MG63 (cell line): ENCODE results near the gene DCDC1. TPM values are rescaled to one million over a fixed set of nuclear protein-coding genes. Genes with fewer than 3 reads are reported as not detected.

Experiments used
- DNase-seq: peaks from one replicate; pipeline ENCODE4 v3.0.0-alpha.2; 2020
- H3K27me3 ChIP-seq: fragments of 250-450 bp; sonication (Bioruptor Pico); 2 replicates; pipeline ENCODE4 v1.5.1; 2020; ENCODE audit warnings: mild to moderate bottlenecking, moderate library complexity
- H3K36me3 ChIP-seq: fragments of 250-450 bp; sonication (Bioruptor Pico); 2 replicates; pipeline ENCODE4 v1.5.1; 2020; ENCODE audit warnings: mild to moderate bottlenecking, moderate library complexity
- H3K4me3 ChIP-seq: fragments of 250-450 bp; sonication (Bioruptor Pico); 2 replicates; pipeline ENCODE4 v1.5.1; 2020; ENCODE audit warnings: mild to moderate bottlenecking, moderate library complexity
- H3K9me3 ChIP-seq: fragments of 250-450 bp; sonication (Bioruptor Pico); 2 replicates; pipeline ENCODE4 v1.5.1; 2020; ENCODE audit warnings: mild to moderate bottlenecking, moderate library complexity
- total RNA-seq: library from RNA; depleted of rRNA; stranded (reverse); fragments of >200 nt; shearing (Covaris generic); gene quantifications from 2 replicates; pipeline ENCODE4 v1.2.3, GENCODE V29; 2014; ENCODE audit warnings: low replicate concordance

Gene DCDC1
- total RNA-seq, 1 experiment from 2014 or later = 0.36 TPM

DNA sequence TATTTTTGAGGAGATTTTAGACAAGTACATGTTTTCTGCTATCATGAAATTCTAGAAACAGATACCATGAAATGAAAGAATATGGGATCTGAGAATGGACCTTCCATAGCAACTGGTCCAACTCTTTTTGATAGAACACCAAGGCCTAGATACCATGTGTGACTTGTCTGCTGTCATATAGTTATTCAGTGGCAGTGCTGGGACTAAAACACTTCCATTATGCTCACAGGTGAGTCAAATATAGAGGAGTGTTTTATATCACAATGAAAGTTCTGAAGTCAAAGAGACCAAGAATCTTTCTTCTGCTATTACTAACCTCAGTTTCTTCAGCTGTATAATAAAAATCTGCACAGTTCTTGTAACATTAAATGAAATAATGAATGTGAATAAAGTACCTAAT, 276.9 kb downstream of the DCDC1 start:
- Histone ChIP-seq H3K9me3 (no peaks in the 10 kb centered on the region), H3K27me3 (no peaks in the 10 kb centered on the region), H3K4me3 (no peak overlapping the region), H3K36me3 (no peaks in the 10 kb centered on the region)
- DNase-seq = no peak

DNA sequence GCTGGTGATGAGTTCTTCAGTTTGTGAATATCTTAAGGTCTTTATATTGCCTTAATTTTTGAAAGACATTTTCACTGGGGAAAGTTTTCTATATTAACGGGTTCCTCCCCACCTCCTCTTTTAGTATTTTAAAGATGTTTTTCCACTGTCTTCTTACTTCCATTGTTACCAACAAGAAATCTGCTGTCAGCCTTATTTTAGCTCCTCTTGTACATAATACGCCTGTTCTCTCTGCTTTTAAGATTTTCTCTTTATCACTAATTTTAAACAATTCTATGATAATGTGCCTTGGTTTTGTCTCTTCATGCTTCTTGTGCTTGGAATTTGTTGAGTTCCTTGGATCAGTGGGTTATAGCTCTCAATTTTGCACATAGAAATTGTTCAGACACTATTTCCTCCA, 280.4 kb downstream of the DCDC1 start:
- DNase-seq = no peak
- Histone ChIP-seq H3K36me3 (no peaks in the 10 kb centered on the region), H3K9me3 (no peaks in the 10 kb centered on the region), H3K27me3 (no peaks in the 10 kb centered on the region), H3K4me3 (no peak overlapping the region)

DNA sequence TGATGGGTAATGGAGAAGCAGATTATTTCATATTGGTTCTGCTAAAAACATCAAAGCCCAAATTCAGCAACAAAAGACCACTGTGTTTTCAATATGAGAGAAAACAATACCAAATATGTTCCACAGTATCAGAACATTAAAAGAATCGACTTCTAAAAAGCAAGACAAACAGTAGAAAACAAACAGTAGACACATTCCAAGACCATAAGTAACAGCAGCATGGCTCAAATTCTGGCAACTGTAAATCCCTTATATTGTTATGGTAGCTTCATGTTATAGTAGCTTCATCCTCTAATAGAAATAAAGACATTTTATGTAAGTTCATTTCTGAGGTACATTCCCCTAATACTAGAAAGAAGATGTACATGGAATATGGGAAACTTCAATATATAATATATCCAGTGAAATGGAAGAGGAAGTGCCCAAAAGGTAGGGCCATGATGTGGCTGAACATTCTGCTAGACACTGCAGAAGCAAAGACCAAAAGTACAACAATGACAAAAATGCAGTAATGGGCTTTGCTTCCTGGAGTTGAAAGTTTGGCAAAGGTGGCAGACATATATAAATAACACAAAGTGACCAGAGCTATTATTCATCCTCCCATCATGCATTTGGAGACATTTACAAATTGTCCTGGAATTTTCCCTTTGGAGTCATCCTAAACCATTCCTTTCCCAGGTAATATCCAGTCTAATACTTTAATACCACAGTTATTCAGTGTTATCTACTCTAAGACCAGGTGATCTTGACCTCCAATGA, 299.9 kb downstream of the DCDC1 start:
- Histone ChIP-seq H3K4me3 (no peak overlapping the region), H3K36me3 (no peaks in the 10 kb centered on the region), H3K9me3 (no peaks in the 10 kb centered on the region), H3K27me3 (no peaks in the 10 kb centered on the region)
- no peak for DNase-seq

DNA sequence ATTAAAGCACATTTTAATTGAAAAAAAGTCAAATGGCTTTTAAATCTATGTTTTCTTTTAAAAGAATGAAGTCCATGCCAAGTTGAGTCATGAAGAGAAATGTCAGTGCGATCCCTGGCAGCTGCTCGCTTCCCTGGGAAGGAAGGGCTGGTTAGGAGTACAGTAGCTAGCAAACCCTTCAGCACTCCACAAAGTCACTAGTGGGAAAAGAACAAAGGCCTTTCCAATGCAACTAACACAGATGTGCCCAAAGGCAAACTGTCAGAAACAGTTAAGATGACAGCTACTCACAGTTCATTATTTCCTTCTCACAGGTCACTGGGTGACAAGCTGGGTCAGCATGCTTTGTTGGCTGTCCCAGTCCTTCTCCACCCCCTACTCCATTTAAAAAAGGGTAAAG, 308.7 kb downstream of the DCDC1 start:
- no peaks in the 10 kb centered on the region for H3K27me3 ChIP-seq
- peak; percentile 28 for DNase-seq
- no peaks in the 10 kb centered on the region for H3K36me3 ChIP-seq
- no peak overlapping the region for H3K4me3 ChIP-seq
- H3K9me3 ChIP-seq = no peaks in the 10 kb centered on the region

DNA sequence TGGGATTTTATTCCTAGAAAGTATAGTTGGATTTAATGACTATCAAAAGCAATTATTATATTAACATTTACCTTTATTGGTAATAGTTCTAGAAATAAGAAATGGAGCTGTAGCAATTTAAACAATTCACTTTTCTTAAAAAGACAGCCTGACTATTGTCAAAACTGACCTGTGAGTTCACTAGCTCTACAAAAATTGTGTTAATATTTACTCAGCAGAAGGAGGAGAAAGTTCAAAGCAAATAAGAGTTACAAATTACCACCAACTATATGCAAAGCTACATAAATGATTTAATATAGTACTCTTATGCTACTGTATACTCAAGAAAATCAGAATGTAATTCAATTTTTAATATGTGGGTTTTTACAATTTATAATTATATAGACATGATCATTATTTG, 310.0 kb downstream of the DCDC1 start:
- no peak for DNase-seq
- Histone ChIP-seq H3K36me3 (no peaks in the 10 kb centered on the region), H3K9me3 (no peaks in the 10 kb centered on the region), H3K4me3 (no peak overlapping the region), H3K27me3 (no peaks in the 10 kb centered on the region)

DNA sequence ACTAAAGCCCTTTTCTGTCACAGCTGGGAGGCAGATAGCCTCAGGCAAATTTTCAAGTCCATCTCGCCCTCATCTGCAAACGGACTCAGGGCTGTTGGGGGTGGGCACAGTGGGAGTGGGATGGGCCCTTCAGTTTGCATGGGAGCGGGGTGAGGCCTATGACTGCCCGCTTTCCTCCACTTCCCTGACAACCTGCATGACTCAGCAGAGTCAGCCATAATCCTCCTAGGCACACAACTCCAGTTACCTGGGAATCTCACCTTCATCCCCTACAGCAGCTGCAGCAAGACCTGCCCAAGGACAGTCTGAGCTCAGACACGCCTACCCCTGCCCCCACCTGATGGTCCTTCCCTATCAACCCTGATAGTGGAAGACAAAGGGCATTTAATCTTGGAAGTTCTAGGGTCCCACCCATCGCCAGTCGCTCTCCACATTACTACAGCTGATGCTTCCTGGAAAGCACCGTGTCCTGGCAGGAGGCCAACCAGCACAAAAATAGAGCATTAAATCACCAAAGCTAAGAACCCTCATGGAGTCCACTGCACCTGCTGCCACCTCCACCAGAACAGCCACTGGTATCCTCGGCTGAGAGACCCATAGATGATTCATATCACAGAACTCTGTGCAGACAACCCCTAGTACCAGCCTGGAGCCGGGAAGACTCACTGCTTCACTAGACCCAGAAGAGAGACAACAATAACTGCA, 319.3 kb downstream of the DCDC1 start:
- Histone ChIP-seq H3K4me3 (no peak overlapping the region), H3K9me3 (no peaks in the 10 kb centered on the region), H3K36me3 (no peaks in the 10 kb centered on the region), H3K27me3 (no peaks in the 10 kb centered on the region)
- DNase-seq = no peak

DNA sequence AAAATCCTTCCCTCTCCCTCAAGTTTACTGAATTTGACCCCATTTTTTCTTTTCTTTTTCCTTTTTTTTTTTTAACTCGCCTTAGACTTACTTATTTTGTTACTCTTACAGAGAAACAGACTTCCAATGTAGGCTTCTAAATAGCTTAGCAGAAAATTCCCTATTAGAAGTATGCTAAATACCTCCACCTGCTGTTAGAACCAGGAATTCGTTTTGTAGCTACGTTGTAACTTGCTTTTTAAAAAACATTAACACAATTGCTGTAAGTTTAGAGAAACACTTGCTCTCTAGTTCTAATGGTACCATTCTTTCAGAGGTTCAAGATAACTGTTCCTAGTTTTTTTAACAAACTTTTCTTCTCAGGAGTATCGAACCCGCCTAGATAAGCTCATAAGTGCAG, 324.2 kb downstream of the DCDC1 start:
- H3K27me3 ChIP-seq = no peaks in the 10 kb centered on the region
- no peaks in the 10 kb centered on the region for H3K36me3 ChIP-seq
- H3K4me3 ChIP-seq = no peak overlapping the region
- no peaks in the 10 kb centered on the region for H3K9me3 ChIP-seq
- no peak for DNase-seq

DNA sequence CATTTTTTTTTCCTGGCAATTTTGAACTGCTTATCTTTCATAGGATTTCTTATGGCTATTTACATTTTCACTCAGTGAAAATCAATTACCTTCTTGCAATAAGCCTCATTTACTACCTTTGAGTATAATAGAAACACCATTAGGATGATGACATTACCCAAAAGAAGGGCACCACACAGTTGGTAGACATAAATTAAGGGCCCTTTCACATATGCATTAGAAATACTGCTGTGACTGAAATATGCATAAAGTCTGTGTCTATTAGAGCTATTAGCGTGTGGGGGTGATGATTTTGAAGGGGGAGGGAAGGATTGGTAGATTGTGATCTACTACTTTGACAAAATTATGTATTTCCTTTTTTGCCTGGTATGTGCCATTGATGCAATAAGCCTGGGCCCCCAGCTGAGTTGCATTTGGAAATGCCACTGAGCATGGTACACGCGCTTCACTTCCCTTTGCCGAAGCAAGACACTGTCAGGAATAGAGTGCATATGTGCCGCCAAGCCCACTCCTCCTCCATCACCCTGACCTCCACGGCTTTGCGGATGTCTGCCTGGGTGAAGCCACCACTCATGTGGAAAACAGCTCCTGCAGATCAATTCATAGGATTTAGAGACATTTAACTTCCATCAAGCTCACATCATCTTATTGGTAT, 339.3 kb downstream of the DCDC1 start:
- Histone ChIP-seq H3K27me3 (no peaks in the 10 kb centered on the region), H3K4me3 (no peak overlapping the region), H3K9me3 (no peaks in the 10 kb centered on the region), H3K36me3 (no peaks in the 10 kb centered on the region)
- no peak for DNase-seq

DNA sequence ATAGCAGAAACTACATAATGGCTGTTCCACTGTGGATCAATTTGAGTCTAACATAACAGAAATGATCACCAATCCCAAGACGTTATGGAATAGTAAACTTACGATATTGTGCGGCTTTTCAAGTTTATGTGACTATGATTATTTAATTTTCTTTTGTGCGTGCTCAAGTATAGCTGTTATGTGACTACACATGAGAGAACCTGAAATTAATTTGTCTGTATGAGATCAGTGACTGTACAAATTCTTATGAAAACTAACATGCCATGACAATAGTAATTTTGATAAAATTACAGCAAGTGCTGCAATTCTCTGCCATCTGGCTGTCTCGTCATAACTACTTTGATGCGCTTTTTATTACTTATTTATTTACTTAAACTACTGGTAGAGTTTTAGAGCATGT, 343.2 kb downstream of the DCDC1 start:
- Histone ChIP-seq H3K4me3 (no peak overlapping the region), H3K36me3 (no peaks in the 10 kb centered on the region), H3K27me3 (no peaks in the 10 kb centered on the region), H3K9me3 (no peaks in the 10 kb centered on the region)
- DNase-seq = no peak

DNA sequence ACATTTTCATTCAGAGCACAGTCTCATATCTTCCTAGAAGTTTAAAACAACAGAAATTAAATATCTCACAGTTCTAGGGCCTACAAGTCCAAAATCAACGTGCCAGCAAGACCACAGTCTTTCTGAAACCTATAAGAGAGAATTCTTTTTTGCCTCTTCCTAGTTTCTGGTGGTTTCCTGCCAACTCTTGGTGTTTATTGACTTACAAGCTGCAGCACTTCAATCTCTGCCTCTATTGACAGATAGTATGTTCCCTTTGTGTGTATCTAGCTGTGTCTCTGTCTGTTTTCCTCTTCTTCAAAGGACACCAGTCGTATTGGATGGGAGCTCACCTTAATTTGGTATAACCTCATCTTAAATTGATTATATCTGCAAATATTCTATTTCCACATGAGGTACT, 347.5 kb downstream of the DCDC1 start:
- Histone ChIP-seq H3K27me3 (no peaks in the 10 kb centered on the region), H3K4me3 (no peak overlapping the region), H3K36me3 (no peaks in the 10 kb centered on the region), H3K9me3 (no peaks in the 10 kb centered on the region)
- DNase-seq = no peak

DNA sequence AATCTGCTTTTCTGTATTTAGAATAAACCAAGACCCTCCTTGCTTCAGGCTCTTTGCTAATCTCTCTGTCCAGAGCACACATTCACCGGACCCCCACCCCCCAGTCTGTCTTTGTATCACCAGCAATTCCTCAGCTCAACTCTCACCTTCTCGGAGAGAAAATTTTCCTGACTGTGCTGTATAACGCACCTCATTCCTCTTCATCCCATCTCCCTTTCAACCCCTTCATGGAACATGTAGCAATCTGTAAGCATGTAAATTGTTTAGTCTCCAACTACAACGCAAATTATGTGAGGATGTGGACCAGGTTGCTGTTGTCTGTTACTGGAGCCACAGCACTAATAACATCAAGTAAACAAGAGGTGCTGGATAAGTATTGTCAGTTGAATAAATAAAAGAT, 349.8 kb downstream of the DCDC1 start:
- no peaks in the 10 kb centered on the region for H3K9me3 ChIP-seq
- H3K27me3 ChIP-seq = no peaks in the 10 kb centered on the region
- no peak overlapping the region for H3K4me3 ChIP-seq
- H3K36me3 ChIP-seq = no peaks in the 10 kb centered on the region
- DNase-seq = no peak

DNA sequence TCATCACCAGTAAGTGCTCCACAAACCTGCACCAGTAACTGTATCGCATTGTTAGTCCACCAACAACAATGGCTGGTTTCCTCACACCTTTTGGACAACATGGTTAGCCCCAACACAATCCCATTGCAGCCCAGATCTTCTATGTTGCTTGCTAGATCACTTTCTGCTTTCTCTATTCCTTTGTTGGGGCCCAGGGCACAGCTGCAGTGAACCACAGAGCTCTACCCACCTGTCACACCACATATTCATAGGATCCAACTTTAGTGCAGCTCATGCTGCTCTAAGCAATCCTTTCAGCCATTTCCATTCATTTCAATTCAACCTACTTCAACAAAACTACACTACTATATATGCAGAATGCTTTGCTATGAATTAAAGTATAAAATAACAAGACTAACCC, 364.3 kb downstream of the DCDC1 start:
- Histone ChIP-seq H3K9me3 (no peaks in the 10 kb centered on the region), H3K27me3 (no peaks in the 10 kb centered on the region), H3K4me3 (no peak overlapping the region), H3K36me3 (no peaks in the 10 kb centered on the region)
- DNase-seq = no peak

DNA sequence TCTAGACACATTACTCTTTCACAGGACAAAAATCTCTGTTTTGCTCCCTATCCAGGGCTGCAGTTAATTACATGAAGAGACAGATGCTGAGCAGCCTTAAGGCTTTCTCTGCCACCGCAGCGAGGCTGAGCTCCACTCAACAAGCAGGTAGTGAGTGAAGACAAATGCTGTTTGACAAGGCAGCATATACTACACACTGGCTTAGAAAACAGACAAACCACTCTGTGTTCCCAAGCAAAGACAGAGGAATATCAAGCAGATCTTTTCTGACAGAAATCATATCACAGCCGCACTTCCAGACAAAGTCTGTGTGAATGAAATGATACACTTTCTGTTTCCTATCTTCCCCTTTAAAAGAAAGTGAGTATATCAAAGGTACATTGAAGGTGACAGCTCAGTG, 368.1 kb downstream of the DCDC1 start:
- no peak for DNase-seq
- no peaks in the 10 kb centered on the region for H3K9me3 ChIP-seq
- H3K27me3 ChIP-seq = no peaks in the 10 kb centered on the region
- H3K4me3 ChIP-seq = no peak overlapping the region
- no peaks in the 10 kb centered on the region for H3K36me3 ChIP-seq

DNA sequence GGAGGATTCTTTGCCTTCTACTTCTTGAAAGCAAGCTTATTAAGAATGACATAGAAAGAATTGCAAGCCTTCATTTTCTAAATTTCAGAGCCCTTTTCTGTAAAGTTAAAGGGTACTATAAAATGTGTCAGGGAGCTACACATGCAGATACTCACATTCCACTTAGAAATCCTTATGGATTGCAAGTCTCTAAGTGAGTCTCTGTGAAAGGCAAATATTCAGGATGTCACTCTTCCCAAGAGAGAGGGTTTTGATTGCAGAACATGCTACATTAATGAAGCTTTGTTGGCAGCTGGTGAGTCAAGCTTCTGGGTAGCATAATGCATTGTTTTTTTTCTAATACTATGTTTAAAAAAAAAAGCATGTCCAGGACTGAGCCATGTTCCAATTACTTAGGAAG, 369.2 kb downstream of the DCDC1 start:
- Histone ChIP-seq H3K4me3 (no peak overlapping the region), H3K9me3 (no peaks in the 10 kb centered on the region), H3K36me3 (no peaks in the 10 kb centered on the region), H3K27me3 (no peaks in the 10 kb centered on the region)
- no peak for DNase-seq

DNA sequence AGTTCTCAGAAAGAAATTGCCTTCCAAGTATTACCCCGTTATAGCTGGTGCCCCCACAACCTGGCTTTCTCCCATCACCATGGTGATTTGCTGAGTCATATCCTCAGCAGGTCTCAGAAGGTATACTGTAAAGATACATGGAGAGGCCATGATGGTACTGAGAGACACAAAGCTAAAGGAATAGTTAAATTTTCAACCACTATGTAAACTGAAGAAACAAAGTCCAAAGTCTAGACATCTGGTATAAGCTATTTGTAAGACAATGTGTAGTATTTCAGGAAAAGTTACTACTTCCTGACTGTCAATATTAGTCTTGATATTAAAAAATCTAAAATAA, 377.1 kb downstream of the DCDC1 start:
- Histone ChIP-seq H3K9me3 (no peaks in the 10 kb centered on the region), H3K4me3 (no peak overlapping the region), H3K27me3 (no peaks in the 10 kb centered on the region), H3K36me3 (no peaks in the 10 kb centered on the region)
- DNase-seq = no peak

DNA sequence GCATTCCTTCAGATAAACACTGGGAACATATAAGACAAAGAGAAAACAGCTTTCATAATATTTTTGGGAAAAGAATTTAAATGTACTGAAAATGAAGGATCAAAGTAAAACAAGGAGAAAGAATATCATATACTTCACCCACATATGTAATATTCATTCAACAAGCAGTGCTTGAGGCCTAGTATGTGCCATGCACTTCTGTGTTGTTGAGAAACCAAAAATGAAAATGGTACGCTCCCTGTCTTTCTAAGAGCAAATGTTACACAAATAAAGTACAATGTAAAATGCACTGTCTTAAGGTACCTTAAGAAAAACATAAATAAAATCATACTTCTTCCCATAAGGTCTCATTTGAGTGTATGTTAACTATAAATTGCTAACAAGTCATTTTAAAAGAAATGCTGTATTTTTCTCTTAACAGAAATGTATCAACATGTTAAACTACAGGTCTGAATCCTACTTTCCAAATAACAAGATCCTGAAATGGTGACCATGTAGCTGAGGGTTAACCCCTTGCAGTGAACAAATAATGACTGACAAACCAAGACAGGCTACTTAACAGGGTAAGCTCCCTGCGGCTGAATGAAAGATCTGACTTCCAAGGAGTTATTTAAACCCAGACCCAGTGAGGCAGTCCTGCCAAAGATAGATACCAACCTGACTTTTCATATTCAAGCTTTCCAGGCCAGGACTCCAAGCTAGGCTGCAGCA, 377.6 kb downstream of the DCDC1 start:
- Histone ChIP-seq H3K4me3 (no peak overlapping the region), H3K36me3 (no peaks in the 10 kb centered on the region), H3K9me3 (no peaks in the 10 kb centered on the region), H3K27me3 (no peaks in the 10 kb centered on the region)
- DNase-seq = no peak

DNA sequence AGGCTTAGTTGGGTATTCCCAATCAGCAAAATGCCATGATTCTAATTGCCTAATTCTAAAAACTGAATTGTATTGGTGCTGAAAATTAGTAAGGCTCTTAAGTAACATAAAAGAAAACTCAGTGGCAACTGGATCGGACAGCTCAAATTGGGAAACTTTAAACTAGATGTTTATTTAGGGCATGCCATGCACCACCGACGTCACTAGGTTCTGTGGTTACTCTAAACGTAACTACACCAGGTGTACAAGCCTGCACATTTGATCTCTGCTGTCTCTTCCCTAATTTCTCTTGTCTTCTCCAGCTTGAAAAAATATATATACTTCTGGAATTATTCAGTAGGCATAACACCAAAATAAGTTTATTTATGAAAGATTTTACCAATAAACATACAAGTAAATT, 378.2 kb downstream of the DCDC1 start:
- Histone ChIP-seq H3K36me3 (no peaks in the 10 kb centered on the region), H3K4me3 (no peak overlapping the region), H3K9me3 (no peaks in the 10 kb centered on the region), H3K27me3 (no peaks in the 10 kb centered on the region)
- no peak for DNase-seq
